ENCODE data around the gene KLHL30. TPM values are rescaled to one million over a fixed set of nuclear protein-coding genes. Genes with fewer than 3 reads are reported as not detected.

KLHL30 gene
- total RNA-seq, 1 donor from 2014 or later = 2.4 TPM

- H3K27me3 ChIP-seq (ENCODE audit: control insufficient read depth, insufficient read depth, low read length) = no peaks in the 10 kb centered on the region
- DNase-seq (ENCODE audit: low read depth) = no peak
- no peak for TF ChIP-seq CTCF (IDR thresholded peaks at IDR 0.05; ENCODE audit: insufficient read depth, low read length, poor library complexity, severe bottlenecking)
Observed at GRCh38 chr2:238151628-238152235, 13.3 kb downstream of the KLHL30 start.

GRCh38 chr2:238152771-238153688 is 14.6 kb downstream of the KLHL30 start:
- Histone ChIP-seq H3K4me3 (ENCODE audit: low read depth, low read length) (no peak overlapping the region), H3K36me3 (ENCODE audit: control insufficient read depth, insufficient read depth, low read length) (no peaks in the 10 kb centered on the region), H3K27me3 (ENCODE audit: control insufficient read depth, insufficient read depth, low read length) (no peaks in the 10 kb centered on the region)
- DNase-seq (ENCODE audit: low read depth) = no peak
- peak; percentile 30 for TF ChIP-seq CTCF (IDR thresholded peaks at IDR 0.05; ENCODE audit: insufficient read depth, low read length, poor library complexity, severe bottlenecking)

More at GRCh38 chr2:238151628-238152235, 13.3 kb downstream of the KLHL30 start:
- H3K4me3 ChIP-seq (ENCODE audit: low read depth, low read length) = no peak overlapping the region
- H3K36me3 ChIP-seq (ENCODE audit: control insufficient read depth, insufficient read depth, low read length) = no peaks in the 10 kb centered on the region

GRCh38 chr2:238154570-238154969 is 16.1 kb downstream of the KLHL30 start:
- H3K27me3 ChIP-seq (ENCODE audit: control insufficient read depth, insufficient read depth, low read length) = no peaks in the 10 kb centered on the region
- H3K36me3 ChIP-seq (ENCODE audit: control insufficient read depth, insufficient read depth, low read length) = no peaks in the 10 kb centered on the region
- no peak for TF ChIP-seq CTCF (IDR thresholded peaks at IDR 0.05; ENCODE audit: insufficient read depth, low read length, poor library complexity, severe bottlenecking)
- no peak overlapping the region for H3K4me3 ChIP-seq (ENCODE audit: low read depth, low read length)
- no peak for DNase-seq (ENCODE audit: low read depth)

- H3K4me3 ChIP-seq (ENCODE audit: low read depth, low read length) = no peak overlapping the region
- peak; percentile 96 for DNase-seq (ENCODE audit: low read depth)
- no peaks in the 10 kb centered on the region for H3K27me3 ChIP-seq (ENCODE audit: control insufficient read depth, insufficient read depth, low read length)
- no peaks in the 10 kb centered on the region for H3K36me3 ChIP-seq (ENCODE audit: control insufficient read depth, insufficient read depth, low read length)
- no peak for TF ChIP-seq CTCF (IDR thresholded peaks at IDR 0.05; ENCODE audit: insufficient read depth, low read length, poor library complexity, severe bottlenecking)
Observed at GRCh38 chr2:238155051-238155760, 16.7 kb downstream of the KLHL30 start.

GRCh38 chr2:238155761-238156694 is 17.6 kb downstream of the KLHL30 start:
- H3K27me3 ChIP-seq (ENCODE audit: control insufficient read depth, insufficient read depth, low read length) = no peaks in the 10 kb centered on the region
- no peak for TF ChIP-seq CTCF (IDR thresholded peaks at IDR 0.05; ENCODE audit: insufficient read depth, low read length, poor library complexity, severe bottlenecking)
- H3K36me3 ChIP-seq (ENCODE audit: control insufficient read depth, insufficient read depth, low read length) = no peaks in the 10 kb centered on the region
- no peak overlapping the region for H3K4me3 ChIP-seq (ENCODE audit: low read depth, low read length)
- no peak for DNase-seq (ENCODE audit: low read depth)

All from kidney epithelial cell (primary cell).